HG03280 (cell line): ENCODE results near the gene CAPZA3.
"Not testable (repeated sequence)": the region's sequence is repeated elsewhere in the genome, so short reads cannot be mapped to it uniquely, and the experiment has no call there.

ENCODE experiments used
- ATAC-seq: cut with Tn5 transposase; IDR thresholded peaks from one replicate; pipeline ENCODE4 v1.9.1; 2021; ENCODE audit warnings: mild to moderate bottlenecking, moderate library complexity; ENCODE audit not compliant: unreplicated experiment

CAPZA3 gene

DNA sequence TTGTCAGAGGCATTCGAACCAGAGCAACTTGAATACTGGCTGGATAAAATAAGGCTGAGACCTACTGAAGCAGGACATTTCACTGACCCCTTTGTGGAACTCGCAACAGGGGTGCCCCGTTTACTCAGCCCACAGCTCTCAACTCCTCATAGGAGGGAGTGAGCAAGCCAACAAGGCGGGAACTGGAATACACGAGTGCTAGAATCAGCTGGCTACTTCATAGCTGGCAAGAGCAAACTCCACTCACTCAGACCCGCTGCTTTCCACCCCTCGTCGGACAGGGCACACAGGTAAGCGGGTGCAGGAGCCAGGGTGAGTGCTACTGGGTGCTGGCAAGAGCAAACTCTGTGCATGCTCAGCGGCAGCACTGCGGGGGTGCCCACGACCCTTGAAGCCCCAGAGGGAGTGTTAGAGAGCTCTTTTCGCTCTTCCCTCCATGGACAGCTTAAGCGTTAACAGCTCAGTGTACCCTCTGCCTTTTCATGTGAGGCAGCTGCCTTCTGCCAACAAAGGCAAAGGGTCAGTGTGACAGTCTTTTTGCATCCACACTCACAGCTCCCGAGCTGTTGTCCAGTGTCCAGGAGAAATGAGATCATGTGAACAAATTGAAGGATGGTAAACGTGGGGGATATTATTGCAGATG, 15.7 kb downstream of the CAPZA3 start:
- no peak for ATAC-seq

DNA sequence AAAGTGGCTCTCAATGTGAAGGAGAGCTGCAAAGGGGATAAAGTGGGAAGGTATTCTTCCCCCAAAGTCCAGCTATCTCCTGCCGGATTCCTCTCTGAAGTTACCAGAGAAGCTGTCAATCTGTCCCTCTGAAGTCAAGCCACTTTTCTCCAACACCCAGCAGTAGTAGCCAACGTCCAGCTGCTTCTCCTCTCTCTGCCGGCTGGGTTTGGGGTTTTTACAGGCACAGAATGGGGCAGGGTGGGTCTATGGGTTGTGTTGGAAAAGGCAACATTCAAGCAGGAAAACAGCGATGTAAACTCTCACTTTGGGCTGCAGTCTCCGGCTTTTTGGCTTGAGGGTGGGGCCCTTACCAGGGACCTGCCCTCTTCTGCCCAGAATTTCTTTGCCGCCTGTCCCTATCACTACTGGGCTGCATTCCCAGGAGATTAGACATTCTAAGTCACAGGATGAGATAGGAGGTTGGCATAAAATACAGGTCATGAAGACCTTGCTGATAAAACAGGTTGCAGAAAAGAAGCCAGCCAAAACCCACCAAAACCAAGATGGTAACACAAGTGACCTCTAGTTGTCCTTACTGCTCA, 16.3 kb downstream of the CAPZA3 start:
- no peak for ATAC-seq

DNA sequence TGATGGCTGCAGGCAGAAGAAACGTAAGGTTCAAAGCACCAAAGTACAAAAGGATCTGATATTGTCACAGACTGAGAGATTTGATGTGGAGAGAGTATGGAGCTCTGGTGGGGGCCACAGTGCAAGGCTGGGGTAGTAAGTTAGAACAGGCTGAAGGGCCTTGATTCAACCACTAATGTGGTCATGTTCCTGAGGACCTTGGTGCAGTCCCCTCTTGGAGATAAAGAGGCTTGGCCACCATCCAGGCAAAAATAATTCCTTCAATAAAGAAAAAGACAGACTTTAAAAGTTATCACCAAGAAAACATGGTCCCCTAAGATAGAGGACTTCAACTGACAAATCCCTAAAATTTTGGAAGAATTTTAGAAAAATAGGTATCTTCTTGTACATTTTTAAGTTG, 17.4 kb downstream of the CAPZA3 start:
- no peak for ATAC-seq

DNA sequence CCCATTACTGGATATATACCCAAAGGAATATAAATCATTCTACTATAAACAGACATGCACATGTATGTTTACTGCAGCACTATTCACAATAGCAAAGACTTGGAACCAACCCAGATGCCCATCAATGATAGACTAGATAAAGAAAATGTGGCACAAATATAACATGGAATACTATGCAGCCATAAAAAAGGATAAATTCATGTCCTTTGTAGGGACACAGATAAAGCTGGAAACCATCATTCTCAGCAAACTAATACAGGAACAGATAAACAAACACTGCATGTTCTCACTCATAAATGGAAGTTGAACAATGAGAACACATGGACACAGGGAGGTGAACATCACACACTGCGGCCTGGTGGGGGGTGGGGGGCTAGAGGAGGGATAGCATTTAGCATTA, 28.6 kb downstream of the CAPZA3 start:
- not testable (repeated sequence) for ATAC-seq

DNA sequence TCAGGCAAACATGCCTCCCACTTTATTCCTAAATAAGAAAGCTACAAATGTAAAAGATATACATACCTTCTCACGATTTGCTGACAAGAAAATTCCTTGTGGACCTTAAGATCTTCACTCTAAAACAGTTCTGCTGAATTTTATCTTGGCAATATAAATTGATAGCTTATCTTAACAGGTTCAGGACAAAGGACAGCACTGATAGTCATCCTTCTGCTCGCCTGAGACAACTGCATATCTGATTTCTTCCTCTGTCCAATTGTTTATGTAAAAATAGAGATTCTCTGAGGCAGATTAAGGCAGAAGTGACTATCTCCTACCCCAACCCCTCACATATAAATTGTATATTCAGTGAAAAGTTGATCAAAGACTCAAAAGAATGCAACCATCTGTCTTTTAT, 44.9 kb downstream of the CAPZA3 start:
- no peak for ATAC-seq

DNA sequence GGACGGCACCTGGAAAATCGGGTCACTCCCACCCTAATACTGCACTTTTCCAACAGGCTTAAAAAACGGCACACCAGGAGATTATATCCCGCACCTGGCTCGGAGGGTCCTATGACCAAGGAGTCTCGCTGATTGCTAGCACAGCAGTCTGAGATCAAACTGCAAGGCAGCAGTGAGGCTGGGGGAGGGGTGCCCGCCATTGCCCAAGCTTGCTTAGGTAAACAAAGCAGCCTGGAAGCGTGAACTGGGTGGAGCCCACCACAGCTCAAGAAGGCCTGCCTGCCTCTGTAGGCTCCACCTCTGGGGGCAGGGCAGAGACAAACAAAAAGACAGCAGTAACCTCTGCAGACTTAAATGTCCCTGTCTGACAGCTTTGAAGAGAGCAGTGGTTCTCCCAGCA, 47.5 kb downstream of the CAPZA3 start:
- not testable (repeated sequence) for ATAC-seq
